T-helper 2 cell treated with Interferon-gamma antibody and Interleukin-4, amounts not matched to agents 100 ng/mL and 5 ng/mL, for 36 hours (primary cell): ENCODE results near the gene COLQ. TPM values are rescaled to one million over a fixed set of nuclear protein-coding genes. Genes with fewer than 3 reads are reported as not detected.
"Not testable (repeated sequence)": the region's sequence is repeated elsewhere in the genome, so short reads cannot be mapped to it uniquely, and the experiment has no call there.

ENCODE experiments used
- intact Hi-C: fragments of 100-400 bp; cut with micrococcal nuclease; formaldehyde crosslinking; loops from one replicate; pipeline ENCODE4 v1.15.1; 2023
- total RNA-seq: library from RNA; stranded (reverse); gene quantifications from 2 replicates; pipeline ENCODE4 v1.2.3, GENCODE V29; 2022

COLQ gene
- total RNA-seq, 1 donor from 2014 or later = 2.7 TPM

GRCh38 chr3:15429080-15429479 is 92.4 kb downstream of the COLQ start:
- intact Hi-C loops = loop anchor here (5.0 to 10.0 kb wide), 2 partner anchors 108 to 366 kb away; partner anchors contain the start of gene ANKRD28

DNA sequence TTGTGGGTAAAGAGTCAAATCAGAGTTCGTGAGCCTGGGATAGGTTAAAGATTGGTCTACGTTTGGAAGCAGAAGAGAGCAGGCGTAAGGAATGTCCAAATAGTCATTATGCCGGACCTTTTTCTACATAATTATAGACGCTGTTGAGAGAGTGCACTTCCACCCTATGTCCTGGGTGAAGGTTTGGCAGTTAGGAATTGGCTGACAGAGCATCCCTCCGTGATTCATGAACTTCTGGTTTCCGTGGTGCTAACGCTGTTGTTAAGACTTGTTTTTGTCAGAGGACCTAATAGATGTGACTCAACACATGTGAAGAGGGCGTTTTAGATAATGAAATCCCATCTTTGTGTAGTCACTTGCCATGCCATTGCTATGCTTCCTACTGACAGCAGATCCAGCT is 93.0 kb downstream of the COLQ start:
- intact Hi-C loops = loop anchor here (5.0 to 10.0 kb wide), 2 partner anchors 109 to 366 kb away; partner anchors contain the start of gene ANKRD28

DNA sequence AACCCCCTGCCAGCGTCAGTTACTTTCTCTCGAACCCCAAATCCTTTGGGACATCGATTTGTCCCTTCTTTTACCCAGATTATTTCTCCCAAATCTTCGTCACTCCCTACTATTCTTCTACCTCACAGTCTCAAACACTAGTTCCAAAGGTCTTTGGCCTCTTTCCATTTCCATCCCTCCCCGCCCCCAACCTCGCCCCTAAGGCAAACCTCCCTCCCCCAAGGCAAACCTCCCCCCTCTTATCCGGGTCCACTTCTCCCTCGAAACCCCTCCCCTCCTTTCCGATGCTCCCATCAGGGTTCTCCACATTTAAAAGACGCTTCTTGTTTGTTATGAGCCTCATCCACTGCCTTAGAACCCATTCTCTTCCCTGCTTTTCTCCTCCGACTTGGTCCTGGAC is 93.5 kb downstream of the COLQ start:
- intact Hi-C loops = loop anchor here (1.0 to 10.0 kb wide), 6 partner anchors 109 to 367 kb away; partner anchors contain the start of genes ANKRD28, BTD, CAPN7 and HACL1

DNA sequence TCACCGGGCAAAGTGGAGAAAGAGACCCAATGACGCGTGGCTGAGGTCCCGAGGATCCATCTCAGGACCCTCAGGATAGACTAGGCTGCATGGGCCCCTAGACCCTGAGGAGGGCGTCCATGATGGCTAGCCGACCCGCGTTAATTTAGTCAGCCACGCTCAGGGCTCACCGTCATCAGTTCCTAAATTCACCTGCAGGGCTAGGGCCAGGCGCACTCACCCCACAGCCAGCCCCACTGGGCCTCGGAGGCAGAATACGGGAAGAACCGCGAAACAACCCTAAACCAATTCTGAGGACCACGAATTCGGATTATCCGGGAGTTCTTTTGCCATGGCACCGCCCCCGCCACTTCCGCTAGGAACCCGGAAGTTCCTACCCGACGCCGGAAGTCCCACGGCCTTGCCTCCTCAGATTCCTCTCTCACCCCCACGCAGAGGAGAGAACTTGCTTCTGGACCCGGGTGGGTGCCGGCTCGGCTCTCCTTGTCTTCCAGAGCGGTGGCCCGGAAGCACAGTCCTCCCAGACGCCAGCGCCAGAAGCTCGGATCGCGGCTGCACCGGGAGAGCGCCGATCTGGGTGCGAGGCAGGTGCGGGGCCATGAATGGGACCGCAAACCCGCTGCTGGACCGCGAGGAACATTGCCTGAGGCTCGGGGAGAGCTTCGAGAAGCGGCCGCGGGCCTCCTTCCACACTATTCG is 94.2 kb downstream of the COLQ start, which contains the start of the genes EAF1 and METTL6:
EAF1 (plus strand) TSS at position 417 of the 699 bp plus-strand sequence; CDS start at position 599, 182 bp downstream.
METTL6 (minus strand) TSS at position 363 of the 699 bp plus-strand sequence. CDS start 1,033 bp downstream, outside the sequence.
- intact Hi-C loops = loop anchor here (1.0 to 10.0 kb wide), 6 partner anchors 110 to 367 kb away; partner anchors contain the start of genes ANKRD28, BTD, CAPN7 and HACL1

- intact Hi-C loops = loop anchor here (1.0 to 10.0 kb wide), 6 partner anchors 111 to 368 kb away; partner anchors contain the start of genes ANKRD28, BTD, CAPN7 and HACL1
Observed at GRCh38 chr3:15426579-15427118, 94.9 kb downstream of the COLQ start.

GRCh38 chr3:15420871-15421270 is 100.6 kb downstream of the COLQ start:
- intact Hi-C loops = loop anchor here (10.0 kb wide), 1 partner anchor 374 kb away; the partner anchor contains the start of gene ANKRD28

- intact Hi-C loops = not testable (repeated sequence)
Observed at GRCh38 chr3:15410966-15411365, 110.5 kb downstream of the COLQ start.

- intact Hi-C loops = no loop called here
Observed at GRCh38 chr3:15409774-15410173, 111.7 kb downstream of the COLQ start.

DNA sequence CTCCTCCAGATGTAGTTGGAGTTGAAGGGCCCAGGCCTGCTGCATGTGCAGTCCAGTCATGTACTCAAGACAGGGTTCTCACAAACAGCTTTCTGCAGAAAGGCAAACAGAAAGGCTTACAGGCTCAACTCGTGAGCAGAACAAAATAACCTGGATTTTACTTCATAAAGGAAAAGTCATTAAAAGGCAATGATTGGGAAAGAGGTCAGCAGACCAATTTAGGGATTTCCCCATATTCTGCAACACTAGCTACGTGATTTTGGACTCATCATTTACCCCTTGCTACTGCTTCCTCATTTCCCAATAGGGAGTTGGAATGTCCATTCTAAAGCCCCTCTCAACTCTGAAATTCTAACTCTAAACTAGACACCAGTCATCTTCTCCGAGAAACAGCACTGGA is 112.3 kb downstream of the COLQ start:
- intact Hi-C loops = no loop called here

DNA sequence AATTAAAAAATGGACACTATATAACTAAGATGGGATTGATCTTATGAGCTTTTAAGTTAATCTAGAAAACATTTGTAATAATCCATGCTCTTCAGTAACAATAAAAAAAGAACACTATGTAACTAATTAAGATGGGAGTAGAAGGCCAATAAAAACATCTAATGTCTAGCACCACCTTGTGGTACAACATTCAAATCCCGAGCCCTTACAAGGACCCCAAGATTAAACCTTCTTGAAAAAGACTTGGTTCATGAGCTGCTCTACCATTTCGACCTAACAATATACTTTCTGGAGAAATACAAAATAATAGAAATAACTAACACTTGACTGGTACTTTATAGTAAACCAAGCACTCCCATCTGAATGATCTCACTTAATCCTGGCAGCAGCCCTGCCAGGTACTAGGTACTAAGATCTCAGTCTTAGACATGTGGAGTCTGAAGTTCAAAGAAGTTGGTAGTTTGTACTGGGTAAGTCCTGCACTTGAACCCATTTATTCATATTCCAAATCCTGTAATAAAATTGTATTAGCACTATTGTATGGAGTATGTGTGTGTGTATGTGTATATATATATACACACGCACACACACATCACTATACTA is 116.0 kb downstream of the COLQ start:
- intact Hi-C loops = loop anchor here (1.0 kb wide), 4 partner anchors 137 to 297 kb away; no protein-coding TSS in a partner anchor

GRCh38 chr3:15404767-15405166 is 116.7 kb downstream of the COLQ start:
- intact Hi-C loops = loop anchor here (1.0 kb wide), 4 partner anchors 136 to 296 kb away; no protein-coding TSS in a partner anchor

GRCh38 chr3:15403965-15404364 is 117.5 kb downstream of the COLQ start:
- intact Hi-C loops = no loop called here

DNA sequence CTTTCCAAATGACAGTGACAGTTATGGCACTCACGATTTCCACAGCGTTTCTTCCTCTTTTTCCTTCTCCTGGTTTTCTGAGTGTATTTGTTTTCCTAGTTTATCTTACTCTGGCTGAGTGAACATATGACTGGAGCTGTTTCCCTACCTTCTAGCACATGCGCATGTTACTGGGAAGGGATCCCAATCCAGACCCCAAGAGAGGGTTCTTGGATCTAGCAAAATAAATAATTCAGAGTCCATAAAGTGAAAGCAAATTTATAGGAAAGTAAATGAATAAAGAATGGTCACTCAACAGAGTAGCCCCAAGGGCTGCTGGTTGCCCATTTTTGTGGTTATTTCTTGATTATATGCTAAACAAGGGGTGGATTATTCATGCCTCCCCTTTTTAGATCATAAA is 118.0 kb downstream of the COLQ start:
- intact Hi-C loops = no loop called here

DNA sequence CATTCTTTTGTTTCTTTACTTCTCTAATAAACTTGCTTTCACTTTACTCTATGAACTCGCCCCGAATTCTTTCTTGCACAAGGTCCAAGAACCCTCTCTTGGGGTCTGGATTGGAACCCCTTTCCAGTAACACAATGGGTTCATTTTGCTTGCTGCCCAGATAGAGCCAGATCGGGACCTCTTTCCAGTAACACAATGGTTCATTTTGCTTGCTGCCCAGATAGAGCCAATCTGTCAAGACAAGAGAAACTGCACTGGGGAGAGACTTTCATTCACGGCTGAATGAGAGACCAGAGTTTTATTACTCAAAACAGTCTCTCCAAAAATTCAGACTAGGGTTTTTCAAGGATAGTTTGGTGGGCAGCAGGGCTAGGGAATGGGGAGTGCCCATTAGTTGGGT is 119.6 kb downstream of the COLQ start:
- intact Hi-C loops = no loop called here

Other genes starting within 250 kb of the COLQ start
- gene SH3BP5, start 189.1 kb downstream of the COLQ start, total RNA-seq = 41.9 and 42.1 TPM in 2 replicates
- gene METTL6, start 94.2 kb downstream of the COLQ start, total RNA-seq = 17.9 and 18.1 TPM in 2 replicates
- gene EAF1, start 94.1 kb downstream of the COLQ start, total RNA-seq = 27.8 and 28.9 TPM in 2 replicates
- 18.7 and 20.8 TPM in 2 replicates for gene HACL1, start 79.9 kb upstream of the COLQ start, total RNA-seq
- gene BTD, start 80.0 kb upstream of the COLQ start, total RNA-seq = 5.4 and 6.4 TPM in 2 replicates